Loucy (cell line): Measurements from ENCODE around the gene GGACT.

Source experiments
- H2AFZ ChIP-seq: fragments of 200-600 bp; sonication (generic); 2 replicates; pipeline ENCODE4 v1.6.0; 2016; ENCODE audit warnings: antibody characterized with exemption, mild to moderate bottlenecking, low read length, moderate library complexity
- H3F3A ChIP-seq: fragments of 200-600 bp; 2 replicates; pipeline ENCODE4 v1.6.0; 2016; ENCODE audit warnings: antibody characterized with exemption, low read depth, mild to moderate bottlenecking
- H3K27me3 ChIP-seq: fragments of 200-600 bp; sonication (generic); 2 replicates; pipeline ENCODE4 v1.6.1; 2014; ENCODE audit warnings: low read length, mild to moderate bottlenecking; ENCODE audit not compliant: insufficient read depth, poor library complexity, severe bottlenecking
- H3K36me3 ChIP-seq: fragments of 200-600 bp; sonication (generic); 2 replicates; pipeline ENCODE4 v1.6.1; 2016; ENCODE audit warnings: low read length; ENCODE audit not compliant: insufficient read depth
- H3K4me1 ChIP-seq: fragments of 200-600 bp; sonication (generic); 2 replicates; pipeline ENCODE4 v1.5.1; 2014; ENCODE audit warnings: low read length, mild to moderate bottlenecking; ENCODE audit not compliant: insufficient read depth, poor library complexity, severe bottlenecking
- H3K4me2 ChIP-seq: fragments of 200-600 bp; sonication (generic); 2 replicates; pipeline ENCODE4 v1.6.0; 2014; ENCODE audit warnings: antibody characterized with exemption, low read length, low read depth, mild to moderate bottlenecking; ENCODE audit not compliant: poor library complexity, severe bottlenecking
- H3K4me3 ChIP-seq: fragments of 200-600 bp; sonication (generic); 2 replicates; pipeline ENCODE4 v1.5.1; 2014; ENCODE audit warnings: low read length, mild to moderate bottlenecking, mixed read lengths; ENCODE audit not compliant: poor library complexity, severe bottlenecking
- H3K79me2 ChIP-seq: fragments of 200-600 bp; sonication (generic); 2 replicates; pipeline ENCODE4 v1.6.1; 2014; ENCODE audit warnings: low read length; ENCODE audit not compliant: insufficient read depth
- H3K9ac ChIP-seq: fragments of 200-600 bp; sonication (generic); 2 replicates; pipeline ENCODE4 v1.6.0; 2014; ENCODE audit warnings: mild to moderate bottlenecking, low read depth, low read length, moderate library complexity; ENCODE audit not compliant: poor library complexity, severe bottlenecking
- H3K9me2 ChIP-seq: fragments of 200-600 bp; sonication (generic); replicated peaks from 2 replicates; pipeline ENCODE4 v1.6.1; 2016; ENCODE audit warnings: low read depth, low read length, mixed read lengths
- H3K9me3 ChIP-seq: fragments of 200-600 bp; sonication (generic); 2 replicates; pipeline ENCODE4 v1.6.1; 2014; ENCODE audit warnings: mild to moderate bottlenecking, antibody characterized with exemption, low read length, low read depth; ENCODE audit not compliant: insufficient read depth
- H4K20me1 ChIP-seq: fragments of 200-600 bp; sonication (generic); 2 replicates; pipeline ENCODE4 v1.6.0; 2014; ENCODE audit warnings: antibody characterized with exemption, low read length, mild to moderate bottlenecking; ENCODE audit not compliant: insufficient read depth, poor library complexity, severe bottlenecking
- EZH2phosphoT487 ChIP-seq: fragments of 200-600 bp; IDR thresholded peaks from 2 replicates; pipeline ENCODE4 v1.6.1; 2018; ENCODE audit warnings: antibody characterized with exemption, mild to moderate bottlenecking, moderate library complexity, borderline replicate concordance
- TF ChIP-seq, protein P1 (sequence below): fragments of 200-600 bp; sonication (generic); conservative IDR thresholded peaks from 2 replicates; pipeline ENCODE4 v1.5.1; 2014; ENCODE audit warnings: mild to moderate bottlenecking, antibody characterized with exemption, low read length

Gene GGACT

DNA sequence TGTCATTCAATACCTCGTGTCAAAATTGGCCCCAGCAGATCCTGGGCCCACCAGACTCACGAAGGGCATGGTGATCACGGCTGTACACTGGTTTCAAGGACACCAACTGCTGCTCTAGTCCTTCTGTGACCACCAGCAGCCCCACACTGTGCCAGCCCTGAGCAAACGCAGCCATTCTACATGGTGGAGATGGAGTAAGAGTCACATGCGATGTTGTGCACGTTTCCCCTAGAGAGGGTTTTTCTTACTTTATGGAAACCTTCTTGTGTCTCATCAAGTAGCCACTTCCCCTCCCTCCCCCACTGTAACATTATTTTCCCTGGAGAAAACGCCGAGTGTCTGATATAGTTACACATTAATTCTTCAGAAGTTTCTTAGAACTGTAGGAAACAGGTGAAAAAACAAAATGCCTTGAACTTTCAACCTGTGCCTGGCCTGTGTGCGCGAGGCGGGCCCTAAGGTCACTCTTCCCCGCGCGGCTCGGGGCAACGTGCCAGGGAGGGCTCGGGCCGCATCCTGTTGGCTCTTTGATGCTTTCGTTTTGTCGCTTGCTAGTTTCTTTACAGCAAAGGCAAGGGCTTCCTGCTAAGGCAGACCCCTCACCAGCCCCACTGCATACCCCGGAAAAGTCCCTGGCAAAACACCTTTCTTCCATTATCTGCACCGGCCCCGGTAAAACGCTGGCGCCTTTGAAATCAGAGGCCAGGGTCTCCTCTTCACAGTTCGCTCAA is 44.6 kb downstream of the GGACT start:
- H3K4me3 ChIP-seq = no peak overlapping the region
- H3K4me1 ChIP-seq = no peaks in the 10 kb centered on the region
- H2AFZ ChIP-seq = no peak overlapping the region

DNA sequence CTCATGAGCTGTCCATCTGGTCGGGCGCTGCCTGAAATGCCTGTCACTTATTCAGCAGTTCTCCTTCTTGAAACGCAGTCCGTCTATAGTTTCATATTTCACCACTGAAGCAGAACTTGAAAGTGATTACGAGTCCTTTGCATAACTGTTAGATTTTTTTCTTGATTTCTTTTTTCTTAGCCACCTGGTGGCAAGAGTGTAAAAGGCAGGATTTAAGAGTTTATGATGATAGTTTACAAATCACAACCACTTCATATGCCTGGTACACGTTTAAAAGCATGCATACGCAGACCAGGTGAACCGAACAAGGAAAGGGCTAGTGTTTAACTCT is 45.8 kb downstream of the GGACT start:
- TF ChIP-seq, protein P1, sequence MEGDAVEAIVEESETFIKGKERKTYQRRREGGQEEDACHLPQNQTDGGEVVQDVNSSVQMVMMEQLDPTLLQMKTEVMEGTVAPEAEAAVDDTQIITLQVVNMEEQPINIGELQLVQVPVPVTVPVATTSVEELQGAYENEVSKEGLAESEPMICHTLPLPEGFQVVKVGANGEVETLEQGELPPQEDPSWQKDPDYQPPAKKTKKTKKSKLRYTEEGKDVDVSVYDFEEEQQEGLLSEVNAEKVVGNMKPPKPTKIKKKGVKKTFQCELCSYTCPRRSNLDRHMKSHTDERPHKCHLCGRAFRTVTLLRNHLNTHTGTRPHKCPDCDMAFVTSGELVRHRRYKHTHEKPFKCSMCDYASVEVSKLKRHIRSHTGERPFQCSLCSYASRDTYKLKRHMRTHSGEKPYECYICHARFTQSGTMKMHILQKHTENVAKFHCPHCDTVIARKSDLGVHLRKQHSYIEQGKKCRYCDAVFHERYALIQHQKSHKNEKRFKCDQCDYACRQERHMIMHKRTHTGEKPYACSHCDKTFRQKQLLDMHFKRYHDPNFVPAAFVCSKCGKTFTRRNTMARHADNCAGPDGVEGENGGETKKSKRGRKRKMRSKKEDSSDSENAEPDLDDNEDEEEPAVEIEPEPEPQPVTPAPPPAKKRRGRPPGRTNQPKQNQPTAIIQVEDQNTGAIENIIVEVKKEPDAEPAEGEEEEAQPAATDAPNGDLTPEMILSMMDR = peak; percentile 70
- no peak for TF ChIP-seq EZH2phosphoT487
- no peaks in the 10 kb centered on the region for H3K9me2 ChIP-seq
- no peaks in the 10 kb centered on the region for H3F3A ChIP-seq
- no peak overlapping the region for H2AFZ ChIP-seq
- no peaks in the 10 kb centered on the region for H3K9me3 ChIP-seq
- H3K9ac ChIP-seq = no peak overlapping the region
- peak overlapping the region; percentile 2 for H3K4me2 ChIP-seq
- no peaks in the 10 kb centered on the region for H3K79me2 ChIP-seq
- no peaks in the 10 kb centered on the region for H3K27me3 ChIP-seq
- no peaks in the 10 kb centered on the region for H4K20me1 ChIP-seq
- no peaks in the 10 kb centered on the region for H3K36me3 ChIP-seq
- H3K4me1 ChIP-seq = peaks cover 8% of the 10 kb centered on the region
- H3K4me3 ChIP-seq = no peak overlapping the region

More for the DNA sequence above, 44.6 kb downstream of the GGACT start:
- Histone ChIP-seq H3K79me2 (no peaks in the 10 kb centered on the region), H3K9me3 (no peaks in the 10 kb centered on the region), H3K4me2 (no peak overlapping the region), H3K9me2 (no peaks in the 10 kb centered on the region), H3K27me3 (no peaks in the 10 kb centered on the region), H3K9ac (no peak overlapping the region), H3F3A (no peaks in the 10 kb centered on the region), H3K36me3 (no peaks in the 10 kb centered on the region), H4K20me1 (no peaks in the 10 kb centered on the region)
- TF ChIP-seq EZH2phosphoT487 = no peak
- TF ChIP-seq, protein P1 = no peak

- Histone ChIP-seq H3K9ac (no peak overlapping the region), H3K4me1 (peaks cover 14% of the 10 kb centered on the region), H3K9me3 (no peaks in the 10 kb centered on the region), H3K27me3 (no peaks in the 10 kb centered on the region), H3K9me2 (no peaks in the 10 kb centered on the region), H3F3A (no peaks in the 10 kb centered on the region), H4K20me1 (no peaks in the 10 kb centered on the region), H3K4me3 (no peak overlapping the region), H2AFZ (no peak overlapping the region), H3K36me3 (no peaks in the 10 kb centered on the region), H3K4me2 (peak overlapping the region; percentile 2), H3K79me2 (no peaks in the 10 kb centered on the region)
- TF ChIP-seq EZH2phosphoT487 = no peak
These were observed 46.4 kb downstream of the GGACT start for GRCh38 chr13:100541897-100542825.
